Nephron progenitor cell (in vitro differentiated cells): ENCODE data around the gene ERVW-1.
"Not testable (repeated sequence)": the region's sequence is repeated elsewhere in the genome, so short reads cannot be mapped to it uniquely, and the experiment has no call there.

ENCODE experiments used
- DNase-seq: peaks from one replicate; pipeline ENCODE4 v3.0.0; 2021
- H3K27ac Mint-ChIP-seq: 2 replicates; pipeline ENCODE4 v1.8.0; 2021; ENCODE audit warnings: mild to moderate bottlenecking, moderate library complexity, mixed read lengths
- H3K27me3 Mint-ChIP-seq: 2 replicates; pipeline ENCODE4 v1.8.0; 2021; ENCODE audit warnings: mild to moderate bottlenecking, low read depth, mixed read lengths; ENCODE audit not compliant: poor library complexity
- H3K36me3 Mint-ChIP-seq: 2 replicates; pipeline ENCODE4 v1.8.0; 2021; ENCODE audit warnings: low read depth, mixed read lengths
- H3K4me1 Mint-ChIP-seq: 2 replicates; pipeline ENCODE4 v1.8.0; 2021; ENCODE audit warnings: mixed read lengths
- H3K4me3 Mint-ChIP-seq: 2 replicates; pipeline ENCODE4 v1.8.0; 2021; ENCODE audit warnings: mild to moderate bottlenecking, moderate library complexity, mixed read lengths
- H3K9me3 Mint-ChIP-seq: 2 replicates; pipeline ENCODE4 v1.8.0; 2021; ENCODE audit warnings: mild to moderate bottlenecking, moderate library complexity, mixed read lengths
- TF ChIP-seq, protein P1 (sequence below): fragments of 200-600 bp; sonication (generic); IDR thresholded peaks from 2 replicates; pipeline ENCODE4 v1.5.0; 2021; ENCODE audit warnings: antibody characterized with exemption

The ERVW-1 gene

GRCh38 chr7:92448205-92448747, 29.5 kb downstream of the ERVW-1 start:
- Mint-ChIP-seq H3K4me3 (peak overlapping the region; percentile 84), H3K27ac (peak overlapping the region; percentile 30), H3K36me3 (peaks cover 14% of the 10 kb centered on the region), H3K9me3 (peaks cover 4% of the 10 kb centered on the region), H3K4me1 (peaks cover 25% of the 10 kb centered on the region), H3K27me3 (no peaks in the 10 kb centered on the region)
- DNase-seq, result peak; percentile 14
- TF ChIP-seq, protein P1, sequence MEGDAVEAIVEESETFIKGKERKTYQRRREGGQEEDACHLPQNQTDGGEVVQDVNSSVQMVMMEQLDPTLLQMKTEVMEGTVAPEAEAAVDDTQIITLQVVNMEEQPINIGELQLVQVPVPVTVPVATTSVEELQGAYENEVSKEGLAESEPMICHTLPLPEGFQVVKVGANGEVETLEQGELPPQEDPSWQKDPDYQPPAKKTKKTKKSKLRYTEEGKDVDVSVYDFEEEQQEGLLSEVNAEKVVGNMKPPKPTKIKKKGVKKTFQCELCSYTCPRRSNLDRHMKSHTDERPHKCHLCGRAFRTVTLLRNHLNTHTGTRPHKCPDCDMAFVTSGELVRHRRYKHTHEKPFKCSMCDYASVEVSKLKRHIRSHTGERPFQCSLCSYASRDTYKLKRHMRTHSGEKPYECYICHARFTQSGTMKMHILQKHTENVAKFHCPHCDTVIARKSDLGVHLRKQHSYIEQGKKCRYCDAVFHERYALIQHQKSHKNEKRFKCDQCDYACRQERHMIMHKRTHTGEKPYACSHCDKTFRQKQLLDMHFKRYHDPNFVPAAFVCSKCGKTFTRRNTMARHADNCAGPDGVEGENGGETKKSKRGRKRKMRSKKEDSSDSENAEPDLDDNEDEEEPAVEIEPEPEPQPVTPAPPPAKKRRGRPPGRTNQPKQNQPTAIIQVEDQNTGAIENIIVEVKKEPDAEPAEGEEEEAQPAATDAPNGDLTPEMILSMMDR, result no peak

GRCh38 chr7:92447345-92448204, 30.2 kb downstream of the ERVW-1 start, which contains the start of gene GATAD1:
Gene GATAD1, plus strand, starts transcription at chr7:92447482. Its CDS starts 248 bp downstream, at chr7:92447730.
- DNase-seq, result peak; percentile 91
- Mint-ChIP-seq H3K27me3 (no peaks in the 10 kb centered on the region), H3K4me3 (peak within 1 kb of the TSS; percentile 84), H3K4me1 (peaks cover 25% of the 10 kb centered on the region), H3K9me3 (peaks cover 10% of the 10 kb centered on the region), H3K27ac (peak within 1 kb of the TSS; percentile 30), H3K36me3 (peaks cover 11% of the 10 kb centered on the region)
- TF ChIP-seq, protein P1, result no peak

DNA sequence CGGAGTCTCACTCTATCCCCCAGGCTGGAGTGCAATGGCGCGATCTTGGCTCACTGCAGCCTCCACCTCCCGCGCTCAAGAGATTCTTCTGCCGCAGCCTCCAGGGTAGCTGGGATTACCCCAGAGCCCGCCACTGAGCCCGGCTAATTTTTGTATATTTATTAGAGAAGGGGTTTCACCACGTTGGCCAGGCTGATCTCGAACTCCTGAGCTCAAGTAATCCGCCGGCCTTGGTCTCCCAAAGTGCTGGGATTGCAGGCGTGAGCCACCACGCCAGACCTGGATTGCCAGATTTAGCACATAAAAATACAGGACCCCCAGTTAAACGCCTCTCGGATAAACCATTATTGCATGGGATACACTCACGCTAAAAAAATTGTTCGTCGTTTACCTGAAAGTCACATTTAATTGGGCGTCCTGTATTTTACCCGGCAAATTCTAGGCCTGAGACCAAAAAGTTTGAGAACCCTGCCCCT, 30.8 kb downstream of the ERVW-1 start:
- Mint-ChIP-seq H3K4me1 (peaks cover 25% of the 10 kb centered on the region), H3K27me3 (no peaks in the 10 kb centered on the region), H3K27ac (no peak overlapping the region), H3K4me3 (peak overlapping the region; percentile 82), H3K36me3 (peaks cover 11% of the 10 kb centered on the region), H3K9me3 (peaks cover 16% of the 10 kb centered on the region)
- TF ChIP-seq, protein P1, result peak; percentile 82
- no peak for DNase-seq

DNA sequence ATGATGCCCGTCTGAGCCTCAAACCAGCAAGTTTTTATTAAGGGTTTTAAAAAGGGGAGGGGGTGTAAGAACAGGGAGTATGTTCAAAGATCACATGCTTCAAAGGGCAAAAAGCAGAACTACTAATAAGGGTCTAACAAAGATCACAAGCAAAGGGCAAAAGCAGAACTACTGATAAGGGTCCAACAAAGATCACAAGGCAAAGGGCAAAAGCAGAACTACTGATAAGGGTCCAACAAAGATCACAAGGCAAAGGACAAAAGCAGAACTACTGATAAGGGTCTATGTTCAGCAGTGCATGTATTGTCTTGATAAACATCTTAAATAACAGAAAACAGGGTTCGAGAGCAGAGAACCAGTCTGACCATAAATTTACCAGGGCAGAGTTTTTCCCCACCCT, 35.0 kb downstream of the ERVW-1 start:
- not testable (repeated sequence) for DNase-seq, H3K27ac Mint-ChIP-seq, H3K36me3 Mint-ChIP-seq, H3K27me3 Mint-ChIP-seq, H3K4me1 Mint-ChIP-seq, H3K4me3 Mint-ChIP-seq
- peaks cover 17% of the 10 kb centered on the region for H3K9me3 Mint-ChIP-seq

- peaks cover 10% of the 10 kb centered on the region for H3K9me3 Mint-ChIP-seq
- no peak for DNase-seq
- no peak overlapping the region for H3K4me3 Mint-ChIP-seq
- no peaks in the 10 kb centered on the region for H3K4me1 Mint-ChIP-seq
- H3K27me3 Mint-ChIP-seq, result peaks cover 3% of the 10 kb centered on the region
- no peak overlapping the region for H3K27ac Mint-ChIP-seq
- H3K36me3 Mint-ChIP-seq, result no peaks in the 10 kb centered on the region
- TF ChIP-seq, protein P1, result no peak
Observed at GRCh38 chr7:92437956-92438491, 39.7 kb downstream of the ERVW-1 start.
